HepG2 (cell line): ENCODE measurements around the gene NSMCE4A. TPM values are rescaled to one million over a fixed set of nuclear protein-coding genes. Genes with fewer than 3 reads are reported as not detected.

Experiments used
- AKNA ChIP-seq: sonication (generic); formaldehyde crosslinking; IDR thresholded peaks from 2 replicates; pipeline ENCODE4 v1.4.0; 2020; ENCODE audit warnings: missing genetic modification reagents, borderline replicate concordance
- CENPX ChIP-seq: sonication (generic); formaldehyde crosslinking; IDR thresholded peaks from 2 replicates; pipeline ENCODE4 v1.9.0; 2021; ENCODE audit warnings: mild to moderate bottlenecking, missing genetic modification reagents, moderate library complexity
- FOXA3 ChIP-seq: IDR thresholded peaks from 2 replicates; pipeline ENCODE4 v1.6.1; 2016; ENCODE audit warnings: missing genetic modification reagents, missing compliant biosample characterization
- FOXC1 ChIP-seq: sonication (generic); formaldehyde crosslinking; IDR thresholded peaks from 2 replicates; pipeline ENCODE4 v1.8.0; 2022; ENCODE audit warnings: mild to moderate bottlenecking, missing genetic modification reagents, borderline replicate concordance
- KDM6A ChIP-seq: IDR thresholded peaks from 2 replicates; pipeline ENCODE4 v1.6.1; 2016; ENCODE audit warnings: low read depth
- KLF12 ChIP-seq: sonication (generic); formaldehyde crosslinking; IDR thresholded peaks from 2 replicates; pipeline ENCODE4 v1.4.0; 2020; ENCODE audit warnings: missing genetic modification reagents, borderline replicate concordance
- NFRKB ChIP-seq: fragments of 450-650 bp; IDR thresholded peaks from 2 replicates; pipeline ENCODE4 v1.6.1; 2017
- NR2F6 ChIP-seq, 2 experiments: IDR thresholded peaks; 2 replicates each; pipeline ENCODE4 v1.6.1; 2016; ENCODE audit warnings: antibody characterized with exemption in 1 of 2, mild to moderate bottlenecking in 1 of 2
- PHF20 ChIP-seq: sonication (generic); formaldehyde crosslinking; IDR thresholded peaks from 2 replicates; pipeline ENCODE4 v1.5.0; 2020; ENCODE audit warnings: mild to moderate bottlenecking, missing genetic modification reagents
- TSC22D2 ChIP-seq: sonication (generic); formaldehyde crosslinking; IDR thresholded peaks from 2 replicates; pipeline ENCODE4 v1.5.1; 2020; ENCODE audit warnings: missing genetic modification reagents, mild to moderate bottlenecking, borderline replicate concordance
- ZNF446 ChIP-seq: sonication (generic); formaldehyde crosslinking; IDR thresholded peaks from 2 replicates; pipeline ENCODE4 v1.5.0; 2020; ENCODE audit warnings: mild to moderate bottlenecking, missing genetic modification reagents
- ZNF569 ChIP-seq: sonication (generic); formaldehyde crosslinking; IDR thresholded peaks from 2 replicates; pipeline ENCODE4 v1.5.0; 2020; ENCODE audit warnings: mild to moderate bottlenecking, missing genetic modification reagents, moderate library complexity, borderline replicate concordance
- ZNF574 ChIP-seq: sonication (generic); formaldehyde crosslinking; IDR thresholded peaks from 2 replicates; pipeline ENCODE4 v1.4.0; 2020; ENCODE audit warnings: missing genetic modification reagents
- ZNF605 ChIP-seq: sonication (generic); formaldehyde crosslinking; IDR thresholded peaks from 2 replicates; pipeline ENCODE4 v1.8.0; 2022; ENCODE audit warnings: mild to moderate bottlenecking, missing genetic modification reagents
- ZNF615 ChIP-seq: sonication (generic); formaldehyde crosslinking; IDR thresholded peaks from 2 replicates; pipeline ENCODE4 v1.5.0; 2020; ENCODE audit warnings: mild to moderate bottlenecking, missing genetic modification reagents, borderline replicate concordance
- ZNF616 ChIP-seq: sonication (generic); formaldehyde crosslinking; IDR thresholded peaks from 2 replicates; pipeline ENCODE4 v1.5.0; 2020; ENCODE audit warnings: low read depth, mild to moderate bottlenecking, missing genetic modification reagents
- ZNF761 ChIP-seq: sonication (generic); formaldehyde crosslinking; conservative IDR thresholded peaks from 2 replicates; pipeline ENCODE4 v1.4.0; 2020; ENCODE audit warnings: mild to moderate bottlenecking, missing genetic modification reagents
- polyA plus RNA-seq, 8 experiments: library from polyadenylated mRNA; depleted of rRNA in 3 of 8; stranded (reverse) in 7 of 8; unstranded in 1 of 8; fragments of >200 nt; fragmentation: Illumina TruSeq in 4 of 8; extraction: Trizol in 4 of 8; gene quantifications; 2 replicates each; pipeline versions ENCODE4 v1.2.1 to v1.2.3, GENCODE V29; 2011 to 2016; ENCODE audit warnings: low read depth in 4 of 8, missing spikeins in 1 of 8, mixed read lengths in 1 of 8; ENCODE audit not compliant: insufficient read depth in 1 of 8
- total RNA-seq, 5 experiments: library from RNA; depleted of rRNA; stranded (reverse); fragments of >200 nt; fragmentation: Illumina TruSeq; extraction: Trizol; gene quantifications; 2 replicates each; pipeline ENCODE4 v1.2.3, GENCODE V29; 2016; ENCODE audit warnings: low read depth in 1 of 5

The NSMCE4A gene
- total and polyA plus RNA-seq, 2 of the 13 experiments (the other 11 are each of a cell fraction or from before 2014, with no cell fraction given), result 61.1 to 91.6 TPM

DNA sequence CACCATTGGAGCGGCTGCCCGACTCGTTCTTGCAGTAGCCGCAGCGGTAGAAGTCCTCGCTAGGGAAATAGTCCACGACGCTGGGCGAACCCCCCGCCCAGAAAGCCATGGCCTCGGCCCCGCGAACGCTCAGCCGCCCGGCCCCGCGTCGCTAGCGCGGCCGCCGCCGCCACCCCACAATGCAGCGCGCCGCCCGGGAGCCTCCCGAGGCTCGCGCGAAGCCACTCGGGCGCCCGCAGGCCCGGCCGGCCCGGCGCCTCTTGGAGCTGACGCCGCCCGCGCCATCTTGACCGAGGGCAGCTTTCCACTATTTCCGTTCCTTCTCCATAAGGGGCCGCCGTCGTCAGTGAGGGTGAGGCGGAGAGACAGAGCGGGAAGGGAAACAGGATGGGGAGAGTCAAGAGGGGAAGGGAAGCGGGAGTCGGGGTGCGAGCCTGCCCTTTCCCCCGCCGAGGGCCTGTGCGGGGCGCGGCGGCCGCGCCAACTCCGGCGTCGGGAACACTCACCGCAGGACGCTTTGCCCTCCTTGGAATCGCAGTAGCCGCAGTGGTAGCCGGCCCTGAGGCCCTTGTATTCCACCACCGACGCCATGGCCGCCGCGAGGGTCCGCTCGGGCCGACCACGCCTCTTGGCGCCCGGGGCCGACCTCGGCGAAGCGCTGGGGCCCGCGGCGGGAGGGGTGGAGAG, 47.0 kb downstream of the NSMCE4A start, which contains the start of gene ATE1 (continued):
- TF ChIP-seq AKNA (CRISPR knock-in tag) (no peak), FOXC1 (0 out of 2 replicates have a peak, but pooled peaks have one; percentile 51), FOXA3 (CRISPR knock-in tag) (peak; percentile 28; the same call in 1 of the 2 replicates), CENPX (no peak), ZNF569 (no peak), ZNF616 (CRISPR knock-in tag) (no peak), NFRKB (no peak), ZNF761 (peak; percentile 34; the same call in 1 of the 2 replicates), ZNF605 (CRISPR knock-in tag) (no peak), NR2F6 (IDR thresholded peaks at IDR 0.05) (no peak), NR2F6 (CRISPR knock-in tag; IDR thresholded peaks at IDR 0.05) (peak; percentile 35; the same call in 1 of the 2 replicates), TSC22D2 (CRISPR knock-in tag) (no peak), KLF12 (CRISPR knock-in tag) (peak; percentile 0; the same call in 1 of the 2 replicates), KDM6A (0 out of 2 replicates have a peak, but pooled peaks have one; percentile 15), ZNF446 (peak; percentile 10; the same call in 1 of the 2 replicates), ZNF574 (peak; percentile 98), PHF20 (peak; percentile 54; the same call in 1 of the 2 replicates), ZNF615 (CRISPR knock-in tag) (0 out of 2 replicates have a peak, but pooled peaks have one; percentile 31)
